ENCODE data around the gene KDM1A.
A peak's percentile ranks its signal among the peaks of the same experiment; 100 is the strongest.

The KDM1A gene

DNA sequence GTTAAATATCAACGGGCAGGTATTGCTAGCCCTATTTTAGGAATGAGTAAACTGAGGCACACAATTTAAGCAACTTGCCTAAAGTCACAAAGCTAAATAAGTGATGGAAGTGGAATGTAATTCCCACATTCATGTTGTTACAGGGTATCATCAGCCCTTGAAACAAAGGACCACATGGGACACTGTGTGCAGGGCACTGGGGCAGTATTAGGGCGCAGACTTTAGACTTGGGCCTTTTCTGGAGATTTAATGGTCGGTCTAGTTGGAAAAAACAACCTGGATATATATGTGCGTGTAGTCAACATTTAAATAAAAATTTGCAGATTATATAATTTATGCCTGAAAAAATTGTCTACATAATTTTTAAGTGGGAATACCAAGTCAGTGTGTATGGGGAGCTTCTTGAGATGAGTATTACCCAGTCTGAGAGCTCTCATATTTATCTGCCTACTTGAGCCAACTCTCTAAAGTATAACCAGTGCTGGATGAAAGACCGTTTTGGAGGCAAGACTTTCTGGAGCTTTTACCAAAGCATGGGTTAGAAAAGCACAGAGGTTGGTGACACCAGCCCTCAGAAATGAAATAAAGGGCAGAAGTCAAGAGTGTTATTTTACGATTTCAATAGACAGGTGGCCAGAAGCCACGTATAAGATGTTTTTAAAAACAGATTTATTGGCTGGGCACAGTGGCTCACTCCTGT lies 1.6 kb downstream of the KDM1A start:
- peak overlapping the region; percentile 87 for H3K4me3 ChIP-seq (replicated peaks; ENCODE audit: low read depth, low read length)
- TF ChIP-seq, protein P1, sequence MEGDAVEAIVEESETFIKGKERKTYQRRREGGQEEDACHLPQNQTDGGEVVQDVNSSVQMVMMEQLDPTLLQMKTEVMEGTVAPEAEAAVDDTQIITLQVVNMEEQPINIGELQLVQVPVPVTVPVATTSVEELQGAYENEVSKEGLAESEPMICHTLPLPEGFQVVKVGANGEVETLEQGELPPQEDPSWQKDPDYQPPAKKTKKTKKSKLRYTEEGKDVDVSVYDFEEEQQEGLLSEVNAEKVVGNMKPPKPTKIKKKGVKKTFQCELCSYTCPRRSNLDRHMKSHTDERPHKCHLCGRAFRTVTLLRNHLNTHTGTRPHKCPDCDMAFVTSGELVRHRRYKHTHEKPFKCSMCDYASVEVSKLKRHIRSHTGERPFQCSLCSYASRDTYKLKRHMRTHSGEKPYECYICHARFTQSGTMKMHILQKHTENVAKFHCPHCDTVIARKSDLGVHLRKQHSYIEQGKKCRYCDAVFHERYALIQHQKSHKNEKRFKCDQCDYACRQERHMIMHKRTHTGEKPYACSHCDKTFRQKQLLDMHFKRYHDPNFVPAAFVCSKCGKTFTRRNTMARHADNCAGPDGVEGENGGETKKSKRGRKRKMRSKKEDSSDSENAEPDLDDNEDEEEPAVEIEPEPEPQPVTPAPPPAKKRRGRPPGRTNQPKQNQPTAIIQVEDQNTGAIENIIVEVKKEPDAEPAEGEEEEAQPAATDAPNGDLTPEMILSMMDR (IDR thresholded peaks at IDR 0.05; ENCODE audit: low read depth, low read length, missing control alignments), result no peak
- no peak for DNase-seq (ENCODE audit: extremely low read depth, low read depth)

DNA sequence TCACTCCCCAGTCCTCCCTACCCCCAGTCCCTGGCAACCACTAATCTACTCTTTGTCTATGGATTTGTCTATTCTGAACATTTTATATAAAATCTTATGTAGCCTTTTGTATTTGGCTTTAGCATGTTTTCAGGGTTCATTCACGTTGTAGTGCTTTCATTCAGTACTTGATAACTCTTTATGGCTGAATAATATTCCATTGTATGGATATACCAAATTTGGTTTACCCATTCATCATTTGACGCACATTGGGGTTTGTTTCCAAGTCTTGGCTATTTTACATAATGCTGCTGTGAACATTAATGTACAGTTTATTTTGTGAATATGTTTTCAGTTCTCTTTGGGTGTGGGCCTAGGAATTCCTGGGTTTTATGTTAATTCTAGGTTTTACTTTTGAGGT lies 2.6 kb downstream of the KDM1A start:
- DNase-seq (ENCODE audit: extremely low read depth, low read depth), result no peak
- H3K4me3 ChIP-seq (replicated peaks; ENCODE audit: low read depth, low read length), result peak overlapping the region; percentile 87
- TF ChIP-seq, protein P1 (IDR thresholded peaks at IDR 0.05; ENCODE audit: low read depth, low read length, missing control alignments), result no peak

DNA sequence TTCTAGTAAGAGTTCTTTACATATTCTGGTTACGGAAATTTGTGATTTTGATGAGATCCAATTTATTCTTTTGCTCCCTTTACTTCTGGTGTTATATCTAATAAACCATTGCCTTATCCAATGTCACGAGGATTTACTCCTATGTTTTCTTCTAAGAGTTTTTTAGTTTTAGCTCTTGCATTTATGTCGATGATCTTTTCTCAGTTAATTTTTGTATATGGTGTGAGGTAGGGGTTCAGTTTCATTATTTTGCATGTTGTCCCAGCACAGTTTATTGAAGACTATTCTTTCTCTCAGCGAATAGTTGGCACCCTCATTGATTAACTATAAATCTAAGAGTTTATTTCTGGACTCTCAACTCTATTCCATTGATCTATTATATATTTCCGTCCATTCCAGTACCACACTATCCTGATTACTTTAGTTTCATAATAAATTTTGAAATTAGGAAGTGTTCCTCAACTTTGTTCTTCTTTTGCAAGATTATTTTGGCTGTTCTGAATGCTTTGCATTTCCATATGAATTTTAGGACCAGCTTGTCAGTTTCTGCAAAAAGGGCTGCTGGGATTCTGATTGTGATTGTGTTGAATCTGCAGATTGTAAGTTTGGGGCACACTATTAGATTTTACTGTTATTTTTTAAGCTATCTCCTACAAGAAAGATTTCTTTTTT lies 4.0 kb downstream of the KDM1A start:
- TF ChIP-seq, protein P1 (IDR thresholded peaks at IDR 0.05; ENCODE audit: low read depth, low read length, missing control alignments), result no peak
- DNase-seq (ENCODE audit: extremely low read depth, low read depth), result no peak
- no peak overlapping the region for H3K4me3 ChIP-seq (replicated peaks; ENCODE audit: low read depth, low read length)

DNA sequence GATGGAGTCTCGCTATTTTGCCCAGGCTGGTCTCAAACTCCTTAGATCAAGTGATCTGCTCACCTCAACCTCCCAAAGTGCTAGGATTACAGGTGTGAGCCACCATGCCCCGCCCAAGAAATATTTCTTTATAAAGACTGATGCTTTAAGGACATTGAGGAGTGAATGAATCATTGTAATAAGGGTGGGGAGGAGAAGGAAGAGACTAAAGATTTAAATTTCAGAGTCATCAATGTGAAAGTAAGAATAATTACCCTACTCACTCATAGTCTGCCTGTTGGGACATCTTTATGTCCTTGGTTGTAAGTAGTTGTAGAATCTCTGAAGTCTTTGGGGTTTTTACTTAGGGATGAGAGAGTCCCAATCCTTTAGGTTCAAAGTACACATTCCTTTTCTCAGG lies 7.3 kb downstream of the KDM1A start:
- TF ChIP-seq, protein P1 (IDR thresholded peaks at IDR 0.05; ENCODE audit: low read depth, low read length, missing control alignments), result no peak
- DNase-seq (ENCODE audit: extremely low read depth, low read depth), result no peak
- H3K4me3 ChIP-seq (replicated peaks; ENCODE audit: low read depth, low read length), result no peak overlapping the region

DNA sequence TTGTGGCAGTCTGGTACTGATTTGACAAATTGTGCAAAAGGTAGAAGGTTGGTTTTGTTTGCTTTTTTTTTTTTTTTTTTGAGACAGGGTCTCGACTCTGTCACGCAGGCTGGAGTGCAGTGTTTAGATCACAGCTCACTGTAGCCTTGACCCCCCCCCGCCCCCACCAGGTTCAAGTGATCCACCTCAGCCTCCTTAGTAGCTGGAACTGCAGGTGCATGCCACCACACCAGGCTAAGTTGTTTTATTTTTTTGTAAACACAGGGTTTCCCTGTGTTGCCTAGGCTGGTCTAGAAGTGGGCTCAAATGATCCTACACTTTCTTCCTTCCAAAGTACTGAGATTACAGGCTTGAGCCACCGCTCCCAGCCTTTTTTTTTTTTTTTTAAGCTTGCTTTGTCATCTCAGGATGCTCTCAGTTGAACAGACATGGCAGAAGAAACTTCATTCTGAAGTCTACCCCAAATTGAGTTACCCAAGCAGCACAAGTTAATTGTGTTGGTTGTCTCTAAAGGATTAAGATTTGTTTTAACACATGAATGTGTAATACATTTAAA lies 8.2 kb downstream of the KDM1A start:
- no peak overlapping the region for H3K4me3 ChIP-seq (replicated peaks; ENCODE audit: low read depth, low read length)
- no peak for DNase-seq (ENCODE audit: extremely low read depth, low read depth)
- TF ChIP-seq, protein P1 (IDR thresholded peaks at IDR 0.05; ENCODE audit: low read depth, low read length, missing control alignments), result no peak

DNA sequence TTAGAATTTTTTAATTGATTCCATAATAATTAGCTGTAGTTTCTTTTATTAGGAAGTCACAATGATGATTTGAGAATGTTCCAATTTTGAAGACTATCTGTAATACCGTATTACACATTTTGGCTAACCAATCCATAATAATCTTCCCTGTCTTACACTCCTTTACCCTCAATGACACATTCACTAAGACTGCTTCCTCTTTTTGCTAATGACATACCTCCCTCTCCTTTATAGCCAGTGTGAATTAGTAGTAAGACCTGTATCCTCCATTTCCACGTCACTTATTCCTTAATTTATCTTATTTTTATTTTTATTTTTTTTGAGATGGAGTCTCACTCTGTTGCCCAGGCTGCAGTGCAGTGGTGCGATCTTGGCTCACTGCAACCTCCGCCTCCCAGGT lies 10.1 kb downstream of the KDM1A start:
- no peak for DNase-seq (ENCODE audit: extremely low read depth, low read depth)
- no peak overlapping the region for H3K4me3 ChIP-seq (replicated peaks; ENCODE audit: low read depth, low read length)

More for the DNA sequence above, 10.1 kb downstream of the KDM1A start:
- TF ChIP-seq, protein P1 (IDR thresholded peaks at IDR 0.05; ENCODE audit: low read depth, low read length, missing control alignments), result no peak

Measured in HFF-Myc (cell line).